ENCODE results near the gene HCN2.
"Not testable (repeated sequence)": the region's sequence is repeated elsewhere in the genome, so short reads cannot be mapped to it uniquely, and the experiment has no call there.

- TF ChIP-seq CTCF (IDR thresholded peaks at IDR 0.05; ENCODE audit: poor library complexity, severe bottlenecking); REST (IDR thresholded peaks at IDR 0.05; ENCODE audit: borderline replicate concordance); EP300 (conservative IDR thresholded peaks at IDR 0.05; ENCODE audit: poor library complexity, severe bottlenecking); POLR2AphosphoS5 (IDR thresholded peaks at IDR 0.05); EZH2 (IDR thresholded peaks at IDR 0.05; ENCODE audit: borderline replicate concordance, insufficient read depth, low read length, poor library complexity, severe bottlenecking); RAD21 (conservative IDR thresholded peaks at IDR 0.05); MXI1 (conservative IDR thresholded peaks at IDR 0.05; ENCODE audit: poor library complexity, severe bottlenecking); TAF1 (IDR thresholded peaks at IDR 0.05; ENCODE audit: low read depth); SMC3 (conservative IDR thresholded peaks at IDR 0.05; ENCODE audit: poor library complexity): not testable (repeated sequence)
These were observed 4.5 kb upstream of the HCN2 start for GRCh38 chr19:585146-585545.

All from neural cell (in vitro differentiated cells).